GM18861 (cell line): Measurements from ENCODE around the gene SST.

Source experiments
- ATAC-seq: cut with Tn5 transposase; IDR thresholded peaks from one replicate; pipeline ENCODE4 v1.9.1; 2021; ENCODE audit not compliant: unreplicated experiment

The SST gene

GRCh38 chr3:187669675-187670504 is at the start of gene SST:
Gene SST (minus strand): TSS chr3:187670394. CDS start chr3:187670291, 103 bp downstream.
- no peak for ATAC-seq

GRCh38 chr3:187719628-187720336 is 49.6 kb upstream of the SST start:
- ATAC-seq: no peak

DNA sequence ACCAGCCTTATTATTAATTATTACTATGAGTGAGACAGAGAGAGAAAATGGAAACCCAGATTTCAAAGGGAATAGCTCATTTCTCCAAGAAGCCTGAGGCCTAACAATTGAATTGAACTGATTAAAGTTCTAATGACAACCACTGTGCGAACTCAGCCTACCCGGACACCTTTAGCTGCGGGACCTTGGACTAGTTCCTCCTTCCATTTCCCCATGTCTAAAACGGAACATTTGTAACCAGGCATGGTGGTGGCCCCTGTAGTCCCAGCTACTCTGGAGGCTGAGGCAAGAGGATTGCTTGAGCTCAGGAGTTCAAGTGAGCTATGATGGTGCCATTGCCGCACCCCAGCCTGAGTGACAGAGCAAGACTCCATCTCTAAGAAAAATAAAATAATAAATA is 48.6 kb upstream of the SST start:
- ATAC-seq: no peak

DNA sequence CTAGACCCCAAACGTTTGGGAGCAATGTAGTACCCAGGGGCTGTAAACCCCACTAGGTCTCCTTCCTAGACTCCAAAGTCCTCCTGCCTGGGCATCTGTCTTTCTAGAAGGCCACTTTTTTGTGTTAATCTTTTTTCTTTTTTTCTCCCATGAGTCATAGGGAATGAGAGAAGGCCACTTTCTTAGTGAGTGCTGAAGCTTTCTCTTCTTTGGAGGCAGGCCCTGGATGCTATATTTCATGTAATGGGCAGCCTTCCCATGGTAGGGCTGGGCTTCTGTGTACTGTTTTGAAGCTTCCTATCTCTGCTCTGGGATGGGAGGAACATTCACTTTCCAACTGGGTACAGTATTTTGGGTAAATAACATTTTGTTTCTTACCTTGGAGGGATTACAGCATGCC is 47.4 kb upstream of the SST start:
- ATAC-seq: no peak

DNA sequence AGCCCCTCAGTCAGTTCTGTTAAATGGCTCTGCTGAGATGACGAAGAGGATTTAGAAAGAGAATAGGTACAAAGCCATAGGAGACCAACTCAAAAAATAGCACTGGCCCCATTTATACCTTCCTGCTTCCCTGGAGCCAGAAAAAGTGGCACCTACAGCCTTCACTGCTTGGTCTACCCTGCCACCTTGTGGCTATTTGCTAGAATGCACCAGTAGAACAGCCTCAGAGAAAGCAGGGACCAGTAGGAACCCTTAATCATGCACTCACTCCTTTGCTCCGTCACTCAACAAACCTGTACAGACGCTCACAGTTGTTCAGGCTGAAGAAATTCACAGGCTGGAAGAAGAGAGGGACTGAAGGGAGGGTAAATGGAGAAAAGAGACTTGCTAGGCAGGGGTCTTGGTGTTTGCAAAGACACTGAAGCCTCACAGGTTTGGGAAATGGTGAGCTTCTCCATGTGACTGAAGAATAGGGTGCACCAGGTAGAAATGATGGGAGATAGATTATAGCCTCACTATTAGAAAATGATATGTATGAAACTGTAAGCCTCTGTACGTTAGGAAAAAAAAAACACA is 44.3 kb upstream of the SST start:
- peak; percentile 87 for ATAC-seq

DNA sequence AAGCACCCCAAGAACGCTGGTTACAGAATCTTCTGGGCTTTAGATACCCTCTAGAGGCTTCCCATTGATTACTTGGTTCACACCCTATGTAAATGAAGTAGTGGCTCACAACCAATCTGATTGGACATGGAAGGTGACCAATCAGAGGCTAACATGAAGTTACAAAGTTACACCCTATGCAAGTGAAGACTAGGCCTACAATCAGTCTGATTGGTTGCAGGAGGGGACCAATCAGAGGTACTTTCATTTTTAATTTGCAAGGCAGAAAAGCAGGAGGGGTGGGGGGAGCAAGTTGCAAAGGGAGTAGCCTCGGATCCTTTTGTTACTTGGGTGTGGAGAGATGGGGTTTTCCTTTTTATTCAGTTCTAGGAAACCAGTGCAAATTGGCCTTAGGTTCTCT is 43.3 kb upstream of the SST start:
- no peak for ATAC-seq

- no peak for ATAC-seq
Observed at GRCh38 chr3:187709155-187709554, 39.0 kb upstream of the SST start.

DNA sequence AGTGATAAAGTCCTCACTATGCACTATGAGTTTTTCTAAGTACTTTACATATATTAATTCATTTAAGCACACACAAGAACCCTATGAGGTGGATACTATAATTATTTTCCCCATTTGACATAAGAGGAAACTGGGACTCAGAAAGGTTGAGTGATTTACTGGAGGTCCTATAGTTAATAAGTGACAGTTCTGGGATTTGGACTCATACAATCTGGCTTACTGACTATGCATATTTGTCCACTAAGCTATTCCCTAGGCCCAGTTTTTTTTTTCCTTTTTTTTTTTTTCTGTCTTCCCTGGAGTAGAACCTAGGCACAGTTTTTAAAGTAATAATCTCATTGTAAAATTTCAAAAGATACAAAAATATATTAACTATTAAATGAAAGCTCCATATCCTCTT is 38.5 kb upstream of the SST start:
- no peak for ATAC-seq

- no peak for ATAC-seq
Observed at GRCh38 chr3:187706971-187707370, 36.8 kb upstream of the SST start.

- ATAC-seq: no peak
Observed at GRCh38 chr3:187705164-187705563, 35.0 kb upstream of the SST start.

GRCh38 chr3:187702507-187703033 is 32.4 kb upstream of the SST start, which contains the start of gene RTP2:
Gene RTP2 (minus strand): TSS chr3:187702557. CDS start chr3:187702128, 429 bp downstream.
- ATAC-seq: no peak

DNA sequence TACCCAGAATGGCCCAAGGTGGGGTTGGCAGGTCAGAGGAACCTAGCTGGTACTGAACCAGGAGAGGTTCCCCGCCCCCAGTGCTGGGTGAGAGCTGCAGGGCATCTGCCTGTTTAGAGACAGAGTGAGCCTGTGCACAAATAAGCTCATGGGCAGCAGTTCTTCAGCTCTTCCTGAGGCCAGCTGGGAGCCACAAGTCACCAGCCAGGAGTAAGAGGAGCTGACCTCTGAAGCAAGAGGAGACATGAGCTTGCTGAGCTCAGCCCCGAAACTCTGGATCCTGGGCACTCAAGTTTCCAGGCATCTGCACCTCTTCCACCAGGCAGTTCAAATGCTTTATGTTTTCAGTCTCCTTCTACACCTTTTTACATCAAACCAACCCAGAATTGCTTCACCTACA is 30.1 kb upstream of the SST start:
- no peak for ATAC-seq

DNA sequence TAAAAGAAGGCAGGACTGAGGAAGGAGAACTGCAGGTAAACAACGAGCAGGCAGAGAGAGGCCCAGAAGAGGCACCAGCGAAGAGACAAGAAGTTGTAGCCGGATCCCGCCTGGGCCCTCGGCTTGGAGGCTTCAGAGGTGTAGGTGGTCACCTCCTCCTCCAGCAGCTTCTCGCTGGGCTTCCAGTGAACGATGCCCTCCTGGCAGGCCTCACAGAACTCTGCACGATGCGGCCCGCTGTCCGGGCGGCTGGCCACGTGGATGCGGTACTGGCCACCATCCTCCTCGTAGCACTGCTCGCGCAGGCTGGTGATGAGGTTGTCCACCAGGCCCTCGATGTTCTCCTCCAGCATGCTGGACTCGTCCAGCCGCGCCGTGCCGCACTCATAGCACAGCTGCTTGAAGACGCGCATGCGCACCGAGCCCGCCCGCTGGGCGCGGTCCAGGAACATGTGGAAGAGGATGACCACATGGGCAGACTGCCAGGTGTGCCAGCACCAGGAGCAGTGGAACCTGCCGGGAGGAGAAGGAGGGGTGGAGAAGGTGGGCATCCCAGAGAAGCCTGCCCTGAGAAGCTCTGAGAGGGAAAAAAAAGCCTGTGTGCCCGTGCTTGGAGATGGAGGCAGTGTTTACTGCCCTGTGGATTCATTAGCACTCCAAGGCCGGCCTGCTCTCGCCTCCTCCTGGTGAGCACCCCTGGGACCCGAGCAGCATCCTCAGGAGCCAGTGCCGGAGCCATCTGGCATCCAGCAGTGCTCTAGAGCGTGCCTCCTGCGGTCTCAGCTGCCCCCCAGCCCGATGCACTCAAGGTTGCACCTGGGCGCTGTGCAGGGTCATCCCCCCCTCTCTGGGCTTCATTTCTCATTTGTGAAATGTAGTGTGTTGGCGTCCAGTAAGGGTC is 28.6 kb upstream of the SST start:
- ATAC-seq: no peak

- ATAC-seq: no peak
Observed at GRCh38 chr3:187696021-187696420, 25.8 kb upstream of the SST start.

DNA sequence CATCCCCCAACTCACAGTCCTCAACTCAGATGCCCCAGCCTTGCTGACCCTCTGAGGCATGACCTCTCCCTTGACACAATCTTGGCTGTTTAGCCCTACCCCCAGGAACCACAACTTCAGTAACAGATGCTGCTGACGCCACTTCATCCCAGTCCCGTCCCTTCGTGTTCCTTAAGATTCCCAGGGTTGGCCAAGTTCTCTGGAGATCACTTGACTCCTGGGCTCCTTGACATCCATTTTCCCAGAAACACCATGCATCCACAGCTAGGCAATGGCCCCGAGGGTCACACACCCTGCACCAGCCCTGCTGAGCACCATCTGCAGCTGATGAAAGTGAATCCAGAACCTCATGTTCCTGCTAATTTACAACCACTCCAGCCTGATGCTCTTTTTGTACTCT is 25.3 kb upstream of the SST start:
- no peak for ATAC-seq

GRCh38 chr3:187694801-187695200 is 24.6 kb upstream of the SST start:
- no peak for ATAC-seq

GRCh38 chr3:187693431-187693830 is 23.2 kb upstream of the SST start:
- ATAC-seq: no peak

DNA sequence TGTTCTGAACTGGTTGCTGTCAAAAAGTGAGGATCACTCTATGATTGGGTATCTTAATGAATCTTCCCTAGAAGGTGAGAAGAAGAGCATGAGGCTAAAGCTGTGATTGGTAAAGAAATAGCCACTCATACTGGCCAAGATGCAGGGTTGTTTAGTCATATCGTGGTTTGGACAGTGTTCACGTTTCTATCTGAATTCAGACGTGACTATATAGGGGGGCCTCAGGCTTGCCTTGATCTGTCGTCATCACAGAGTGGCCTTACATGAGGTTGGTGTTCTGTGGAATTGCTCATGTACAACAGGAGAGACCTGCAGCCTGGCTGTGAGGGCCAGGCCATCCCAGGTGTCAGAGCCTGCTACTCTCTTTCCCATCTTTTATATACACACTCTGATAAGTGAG is 19.8 kb upstream of the SST start:
- ATAC-seq: no peak

GRCh38 chr3:187686621-187687273 is 16.6 kb upstream of the SST start:
- ATAC-seq: no peak

GRCh38 chr3:187685948-187686347 is 15.8 kb upstream of the SST start:
- no peak for ATAC-seq
